ENCODE data around the gene OPALIN. TPM values are rescaled to one million over a fixed set of nuclear protein-coding genes. Genes with fewer than 3 reads are reported as not detected.
A peak's percentile ranks its signal among the peaks of the same experiment; 100 is the strongest.

OPALIN gene
- total RNA-seq, 1 experiment from 2014 or later = not detected

DNA sequence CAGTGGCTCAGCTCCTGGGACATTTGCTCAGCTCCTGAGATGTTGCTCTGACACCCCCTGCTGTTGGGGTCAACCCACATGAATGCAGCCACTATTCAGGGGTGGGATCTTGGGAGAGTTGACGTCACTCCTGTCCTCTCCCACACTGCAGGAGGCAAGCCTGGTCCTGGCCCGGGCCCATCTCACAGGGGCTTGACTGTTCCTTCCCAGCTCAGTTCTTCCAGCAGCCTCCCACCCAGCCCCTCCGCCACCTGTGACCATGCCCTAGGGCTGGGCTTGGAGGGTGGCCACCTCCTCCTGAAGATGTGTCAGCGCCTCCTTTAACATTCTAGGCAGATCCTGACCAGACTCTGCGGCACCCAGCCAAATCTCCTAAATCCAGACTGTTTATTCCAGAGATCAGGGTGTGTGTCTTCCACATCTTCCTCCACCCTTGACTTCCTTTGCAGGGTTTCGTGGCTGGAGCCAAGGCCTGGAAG is 19.1 kb upstream of the OPALIN start:
- H3K36me3 ChIP-seq (ENCODE audit: control insufficient read depth, insufficient read depth, low read length) = no peaks in the 10 kb centered on the region
- no peak overlapping the region for H3K4me3 ChIP-seq (ENCODE audit: low read depth in 2 of 2, low read length in 2 of 2)
- no peak for TF ChIP-seq TCF7L2 (IDR thresholded peaks at IDR 0.05; ENCODE audit: low read depth, low read length)
- DNase-seq (ENCODE audit: low read depth, low spot score) (no peak), ATAC-seq (no peak)
- in situ Hi-C loops (cut with HindIII; ENCODE audit: low pct_unique_long_range_greater_than_20kb, low sequenced_read_pairs) (no loop called here), intact Hi-C loops (cut with micrococcal nuclease; ENCODE audit: unreplicated experiment) (loop anchor here (5.0 to 10.0 kb wide), 2 partner anchors 134 to 267 kb away; partner anchors contain the start of gene TLL2)
- H3K27me3 ChIP-seq (ENCODE audit: control insufficient read depth, insufficient read depth, low read length) = 0 out of 2 replicates have a peak, but pooled peaks cover 2% of the 10 kb centered on the region
- CTCF ChIA-PET = interaction anchor here (1.1 kb wide), 2 partner anchors 14 to 133 kb away, joined by 3 read pairs; no protein-coding TSS in a partner anchor
- H3K4me1 ChIP-seq (ENCODE audit: control insufficient read depth, insufficient read depth, low read length) = peaks cover 4% of the 10 kb centered on the region
- no peaks in the 10 kb centered on the region for H3K9me3 ChIP-seq (ENCODE audit: control insufficient read depth, insufficient read depth, low read depth, low read length)
- POLR2A ChIA-PET = no interaction called here
- BruUV-seq (replicated peaks) = no TSS peak
- H3K27ac ChIP-seq (ENCODE audit: low read length) = no peak overlapping the region

DNA sequence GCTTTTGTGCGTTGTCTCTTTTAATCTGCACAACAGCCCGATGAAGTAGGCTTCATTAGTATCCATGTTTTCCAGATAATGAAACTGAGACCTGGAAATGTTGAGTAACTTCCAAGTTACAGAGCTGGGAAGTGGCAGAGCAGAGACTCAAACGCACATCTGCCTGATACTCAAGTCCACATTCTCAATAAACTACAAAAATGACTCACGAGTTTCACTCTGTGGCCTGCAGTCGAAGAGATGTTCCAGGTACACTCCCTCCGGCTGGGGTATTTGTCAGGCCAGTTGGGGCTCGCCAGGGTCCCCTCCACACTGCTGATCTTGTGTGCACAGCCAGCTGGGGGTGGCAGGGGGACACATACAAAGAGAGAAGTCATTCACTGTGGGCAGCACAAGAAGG is 17.7 kb upstream of the OPALIN start:
- Histone ChIP-seq H3K4me3 (ENCODE audit: low read depth in 2 of 2, low read length in 2 of 2) (no peak overlapping the region), H3K9me3 (ENCODE audit: control insufficient read depth, insufficient read depth, low read depth, low read length) (no peaks in the 10 kb centered on the region), H3K36me3 (ENCODE audit: control insufficient read depth, insufficient read depth, low read length) (no peaks in the 10 kb centered on the region), H3K27ac (ENCODE audit: low read length) (no peak overlapping the region), H3K27me3 (ENCODE audit: control insufficient read depth, insufficient read depth, low read length) (0 out of 2 replicates have a peak, but pooled peaks cover 2% of the 10 kb centered on the region), H3K4me1 (ENCODE audit: control insufficient read depth, insufficient read depth, low read length) (peaks cover 4% of the 10 kb centered on the region)
- in situ Hi-C loops (cut with HindIII; ENCODE audit: low pct_unique_long_range_greater_than_20kb, low sequenced_read_pairs) (no loop called here), intact Hi-C loops (cut with micrococcal nuclease; ENCODE audit: unreplicated experiment) (loop anchor here (5.0 to 10.0 kb wide), 2 partner anchors 136 to 268 kb away; partner anchors contain the start of gene TLL2)
- CTCF ChIA-PET = interaction anchor here (1.1 kb wide), 1 partner anchor 15 kb away, joined by 3 read pairs; no protein-coding TSS in a partner anchor
- POLR2A ChIA-PET = no interaction called here
- TF ChIP-seq, protein P1, sequence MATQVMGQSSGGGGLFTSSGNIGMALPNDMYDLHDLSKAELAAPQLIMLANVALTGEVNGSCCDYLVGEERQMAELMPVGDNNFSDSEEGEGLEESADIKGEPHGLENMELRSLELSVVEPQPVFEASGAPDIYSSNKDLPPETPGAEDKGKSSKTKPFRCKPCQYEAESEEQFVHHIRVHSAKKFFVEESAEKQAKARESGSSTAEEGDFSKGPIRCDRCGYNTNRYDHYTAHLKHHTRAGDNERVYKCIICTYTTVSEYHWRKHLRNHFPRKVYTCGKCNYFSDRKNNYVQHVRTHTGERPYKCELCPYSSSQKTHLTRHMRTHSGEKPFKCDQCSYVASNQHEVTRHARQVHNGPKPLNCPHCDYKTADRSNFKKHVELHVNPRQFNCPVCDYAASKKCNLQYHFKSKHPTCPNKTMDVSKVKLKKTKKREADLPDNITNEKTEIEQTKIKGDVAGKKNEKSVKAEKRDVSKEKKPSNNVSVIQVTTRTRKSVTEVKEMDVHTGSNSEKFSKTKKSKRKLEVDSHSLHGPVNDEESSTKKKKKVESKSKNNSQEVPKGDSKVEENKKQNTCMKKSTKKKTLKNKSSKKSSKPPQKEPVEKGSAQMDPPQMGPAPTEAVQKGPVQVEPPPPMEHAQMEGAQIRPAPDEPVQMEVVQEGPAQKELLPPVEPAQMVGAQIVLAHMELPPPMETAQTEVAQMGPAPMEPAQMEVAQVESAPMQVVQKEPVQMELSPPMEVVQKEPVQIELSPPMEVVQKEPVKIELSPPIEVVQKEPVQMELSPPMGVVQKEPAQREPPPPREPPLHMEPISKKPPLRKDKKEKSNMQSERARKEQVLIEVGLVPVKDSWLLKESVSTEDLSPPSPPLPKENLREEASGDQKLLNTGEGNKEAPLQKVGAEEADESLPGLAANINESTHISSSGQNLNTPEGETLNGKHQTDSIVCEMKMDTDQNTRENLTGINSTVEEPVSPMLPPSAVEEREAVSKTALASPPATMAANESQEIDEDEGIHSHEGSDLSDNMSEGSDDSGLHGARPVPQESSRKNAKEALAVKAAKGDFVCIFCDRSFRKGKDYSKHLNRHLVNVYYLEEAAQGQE (IDR thresholded peaks at IDR 0.05; ENCODE audit: insufficient read depth in 1 of 2, low read depth in 2 of 2, low read length in 1 of 2) = no peak
- no TSS peak for BruUV-seq (replicated peaks)
- ATAC-seq = no peak
- DNase-seq (ENCODE audit: low read depth, low spot score) = no peak

DNA sequence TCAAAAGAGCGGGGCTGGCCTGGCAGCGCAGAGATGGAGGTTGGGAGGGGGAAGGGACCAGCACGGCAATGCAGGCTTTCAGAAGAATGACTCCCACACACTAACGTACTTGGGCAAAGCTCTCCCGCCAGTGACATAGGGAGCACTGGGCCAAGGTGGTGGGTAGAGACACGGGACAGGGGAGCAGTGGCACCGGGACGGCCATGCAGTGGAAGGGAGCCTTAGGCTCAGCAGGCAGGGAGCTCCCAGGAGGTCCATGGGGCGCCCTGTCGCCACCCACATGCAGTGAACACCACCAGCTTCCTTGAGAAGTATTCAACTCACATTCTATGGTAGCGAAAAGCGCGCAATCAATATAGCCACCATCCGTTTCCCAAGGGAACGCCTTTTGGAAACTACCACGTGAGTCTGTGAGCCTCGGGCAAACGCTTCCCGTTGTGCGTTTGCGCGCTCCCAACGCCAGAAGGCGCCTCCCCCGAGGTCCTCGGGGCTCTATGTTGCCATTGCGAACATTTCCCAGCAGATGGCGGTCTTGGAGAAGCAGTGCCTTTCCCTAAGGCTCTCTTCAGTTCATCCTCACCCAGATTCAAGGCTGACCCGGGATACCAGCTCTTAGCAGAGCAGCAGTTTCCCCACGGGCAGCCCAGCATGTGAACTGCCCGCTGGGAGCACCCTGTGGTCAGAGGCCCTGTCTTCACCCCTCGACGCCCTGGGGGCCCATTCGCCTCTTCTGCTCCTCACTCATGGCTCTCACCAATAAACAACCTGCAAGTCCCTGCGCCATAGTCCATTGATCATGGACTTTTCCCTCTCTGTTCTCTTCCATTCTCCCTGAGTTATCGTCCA is 16.4 kb upstream of the OPALIN start:
- DNase-seq (ENCODE audit: low read depth, low spot score) (peak; percentile 89), ATAC-seq (peak; percentile 91)
- Histone ChIP-seq H3K4me1 (ENCODE audit: control insufficient read depth, insufficient read depth, low read length) (peaks cover 8% of the 10 kb centered on the region), H3K36me3 (ENCODE audit: control insufficient read depth, insufficient read depth, low read length) (no peaks in the 10 kb centered on the region), H3K4me3 (ENCODE audit: low read depth in 2 of 2, low read length in 2 of 2) (peak overlapping the region; percentile 53 to 82), H3K9me3 (ENCODE audit: control insufficient read depth, insufficient read depth, low read depth, low read length) (no peaks in the 10 kb centered on the region), H3K27me3 (ENCODE audit: control insufficient read depth, insufficient read depth, low read length) (0 out of 2 replicates have a peak, but pooled peaks cover 2% of the 10 kb centered on the region), H3K27ac (ENCODE audit: low read length) (peak overlapping the region; percentile 73)
- POLR2A ChIA-PET = no interaction called here
- TF ChIP-seq, protein P2, sequence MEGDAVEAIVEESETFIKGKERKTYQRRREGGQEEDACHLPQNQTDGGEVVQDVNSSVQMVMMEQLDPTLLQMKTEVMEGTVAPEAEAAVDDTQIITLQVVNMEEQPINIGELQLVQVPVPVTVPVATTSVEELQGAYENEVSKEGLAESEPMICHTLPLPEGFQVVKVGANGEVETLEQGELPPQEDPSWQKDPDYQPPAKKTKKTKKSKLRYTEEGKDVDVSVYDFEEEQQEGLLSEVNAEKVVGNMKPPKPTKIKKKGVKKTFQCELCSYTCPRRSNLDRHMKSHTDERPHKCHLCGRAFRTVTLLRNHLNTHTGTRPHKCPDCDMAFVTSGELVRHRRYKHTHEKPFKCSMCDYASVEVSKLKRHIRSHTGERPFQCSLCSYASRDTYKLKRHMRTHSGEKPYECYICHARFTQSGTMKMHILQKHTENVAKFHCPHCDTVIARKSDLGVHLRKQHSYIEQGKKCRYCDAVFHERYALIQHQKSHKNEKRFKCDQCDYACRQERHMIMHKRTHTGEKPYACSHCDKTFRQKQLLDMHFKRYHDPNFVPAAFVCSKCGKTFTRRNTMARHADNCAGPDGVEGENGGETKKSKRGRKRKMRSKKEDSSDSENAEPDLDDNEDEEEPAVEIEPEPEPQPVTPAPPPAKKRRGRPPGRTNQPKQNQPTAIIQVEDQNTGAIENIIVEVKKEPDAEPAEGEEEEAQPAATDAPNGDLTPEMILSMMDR (IDR thresholded peaks at IDR 0.05) = peak; percentile 99
- TF ChIP-seq SIN3A (IDR thresholded peaks at IDR 0.05; ENCODE audit: borderline replicate concordance, insufficient read depth, low read depth, low read length) = no peak
- TF ChIP-seq POLR2AphosphoS5 (IDR thresholded peaks at IDR 0.05; ENCODE audit: low read depth, low read length) = peak; percentile 46; the same call in 1 of the 2 replicates
- TF ChIP-seq, protein P1 (IDR thresholded peaks at IDR 0.05; ENCODE audit: insufficient read depth in 1 of 2, low read depth in 2 of 2, low read length in 1 of 2) = no peak
- no peak for TF ChIP-seq TCF7L2 (IDR thresholded peaks at IDR 0.05; ENCODE audit: low read depth, low read length)
- no TSS peak for BruUV-seq (replicated peaks)
- in situ Hi-C loops (cut with HindIII; ENCODE audit: low pct_unique_long_range_greater_than_20kb, low sequenced_read_pairs) = no loop called here
- intact Hi-C loops (cut with micrococcal nuclease; ENCODE audit: unreplicated experiment) = loop anchor here (5.0 to 10.0 kb wide), 2 partner anchors 137 to 270 kb away; partner anchors contain the start of gene TLL2
- CTCF ChIA-PET = interaction anchor here (0.6 to 1.6 kb wide), 11 partner anchors 11 to 711 kb away, joined by 3 to 11 read pairs (median 4); partner anchors contain the start of gene TLL2

Measured in Panc1 (cell line).